DND-41 (cell line): Measurements from ENCODE around the gene FADS1.

Source experiments
- ATAC-seq: fragments of 200-7000 bp; cut with Tn5 transposase; 3 replicates; pipeline ENCODE4 v1.9.1; 2021; ENCODE audit warnings: low read depth; ENCODE audit not compliant: insufficient read depth
- DNase-seq: peaks from one replicate; pipeline ENCODE4 v3.0.0-alpha.2; 2020
- H2AFZ ChIP-seq: 2 replicates; pipeline ENCODE4 v1.6.0; 2012; ENCODE audit warnings: low read depth, low read length
- H3K27ac ChIP-seq: 2 replicates; pipeline ENCODE4 v1.5.1; 2012; ENCODE audit warnings: low read length, inconsistent platforms
- H3K27me3 ChIP-seq: fragments of 200-600 bp; sonication (generic); 2 replicates; pipeline ENCODE4 v1.6.0; 2012; ENCODE audit warnings: low read length, mild to moderate bottlenecking, inconsistent platforms; ENCODE audit not compliant: insufficient read depth, poor library complexity
- H3K36me3 ChIP-seq: 2 replicates; pipeline ENCODE4 v1.5.1; 2012; ENCODE audit warnings: low read length, inconsistent platforms; ENCODE audit not compliant: insufficient read depth
- H3K4me1 ChIP-seq: 2 replicates; pipeline ENCODE4 v1.5.1; 2012; ENCODE audit warnings: mild to moderate bottlenecking, low read length; ENCODE audit not compliant: insufficient read depth
- H3K4me2 ChIP-seq: 2 replicates; pipeline ENCODE4 v1.6.0; 2012; ENCODE audit warnings: mild to moderate bottlenecking, moderate library complexity, low read length, inconsistent platforms; ENCODE audit not compliant: insufficient read depth
- H3K4me3 ChIP-seq, 2 experiments: fragments of 200-600 bp in 1 of 2; shearing (Covaris generic) in 1 of 2; 2 replicates each; pipeline ENCODE4 v1.5.1; 2012 to 2016; ENCODE audit warnings: inconsistent platforms in 2 of 2, low read length in 2 of 2, mild to moderate bottlenecking in 2 of 2, low read depth in 1 of 2, moderate library complexity in 1 of 2
- H3K79me2 ChIP-seq: 2 replicates; pipeline ENCODE4 v1.6.0; 2012; ENCODE audit warnings: low read length, inconsistent platforms; ENCODE audit not compliant: insufficient read depth
- H3K9ac ChIP-seq: 2 replicates; pipeline ENCODE4 v1.6.0; 2012; ENCODE audit warnings: low read depth, mild to moderate bottlenecking, inconsistent platforms, low read length, moderate library complexity
- H3K9me3 ChIP-seq: 2 replicates; pipeline ENCODE4 v1.5.1; 2012; ENCODE audit warnings: low read length, moderate library complexity, mild to moderate bottlenecking, inconsistent platforms; ENCODE audit not compliant: insufficient read depth, severe bottlenecking
- H4K20me1 ChIP-seq: 2 replicates; pipeline ENCODE4 v1.6.0; 2012; ENCODE audit warnings: low read length; ENCODE audit not compliant: insufficient read depth
- EZH2 ChIP-seq: IDR thresholded peaks from 3 replicates; pipeline ENCODE4 v1.6.1; 2012; ENCODE audit warnings: borderline replicate concordance, low read depth, mild to moderate bottlenecking, moderate library complexity, low read length, inconsistent platforms; ENCODE audit not compliant: severe bottlenecking
- TF ChIP-seq, protein P1 (sequence below): IDR thresholded peaks from 2 replicates; pipeline ENCODE4 v1.5.1; 2012; ENCODE audit warnings: borderline replicate concordance, low read length, moderate library complexity, mild to moderate bottlenecking; ENCODE audit not compliant: poor library complexity, severe bottlenecking; ENCODE audit errors: extremely low read depth

The FADS1 gene

GRCh38 chr11:61814958-61815789 is 1.6 kb downstream of the FADS1 start:
- peak overlapping the region; percentile 86 for H3K27ac ChIP-seq
- TF ChIP-seq, protein P1, sequence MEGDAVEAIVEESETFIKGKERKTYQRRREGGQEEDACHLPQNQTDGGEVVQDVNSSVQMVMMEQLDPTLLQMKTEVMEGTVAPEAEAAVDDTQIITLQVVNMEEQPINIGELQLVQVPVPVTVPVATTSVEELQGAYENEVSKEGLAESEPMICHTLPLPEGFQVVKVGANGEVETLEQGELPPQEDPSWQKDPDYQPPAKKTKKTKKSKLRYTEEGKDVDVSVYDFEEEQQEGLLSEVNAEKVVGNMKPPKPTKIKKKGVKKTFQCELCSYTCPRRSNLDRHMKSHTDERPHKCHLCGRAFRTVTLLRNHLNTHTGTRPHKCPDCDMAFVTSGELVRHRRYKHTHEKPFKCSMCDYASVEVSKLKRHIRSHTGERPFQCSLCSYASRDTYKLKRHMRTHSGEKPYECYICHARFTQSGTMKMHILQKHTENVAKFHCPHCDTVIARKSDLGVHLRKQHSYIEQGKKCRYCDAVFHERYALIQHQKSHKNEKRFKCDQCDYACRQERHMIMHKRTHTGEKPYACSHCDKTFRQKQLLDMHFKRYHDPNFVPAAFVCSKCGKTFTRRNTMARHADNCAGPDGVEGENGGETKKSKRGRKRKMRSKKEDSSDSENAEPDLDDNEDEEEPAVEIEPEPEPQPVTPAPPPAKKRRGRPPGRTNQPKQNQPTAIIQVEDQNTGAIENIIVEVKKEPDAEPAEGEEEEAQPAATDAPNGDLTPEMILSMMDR: no peak
- TF ChIP-seq EZH2: no peak
- no peaks in the 10 kb centered on the region for H3K27me3 ChIP-seq
- peaks cover 28% of the 10 kb centered on the region for H3K4me1 ChIP-seq
- peak; percentile 53 for ATAC-seq
- peak; percentile 80 for DNase-seq
- peaks cover 65% of the 10 kb centered on the region for H3K79me2 ChIP-seq
- H3K4me3 ChIP-seq: peak overlapping the region; percentile 52 to 74
- H3K9ac ChIP-seq: peak overlapping the region; percentile 96
- H4K20me1 ChIP-seq: peaks cover 30% of the 10 kb centered on the region
- H3K36me3 ChIP-seq: peaks cover 56% of the 10 kb centered on the region
- peak overlapping the region; percentile 70 for H2AFZ ChIP-seq
- H3K9me3 ChIP-seq: no peaks in the 10 kb centered on the region
- H3K4me2 ChIP-seq: peak overlapping the region; percentile 83

DNA sequence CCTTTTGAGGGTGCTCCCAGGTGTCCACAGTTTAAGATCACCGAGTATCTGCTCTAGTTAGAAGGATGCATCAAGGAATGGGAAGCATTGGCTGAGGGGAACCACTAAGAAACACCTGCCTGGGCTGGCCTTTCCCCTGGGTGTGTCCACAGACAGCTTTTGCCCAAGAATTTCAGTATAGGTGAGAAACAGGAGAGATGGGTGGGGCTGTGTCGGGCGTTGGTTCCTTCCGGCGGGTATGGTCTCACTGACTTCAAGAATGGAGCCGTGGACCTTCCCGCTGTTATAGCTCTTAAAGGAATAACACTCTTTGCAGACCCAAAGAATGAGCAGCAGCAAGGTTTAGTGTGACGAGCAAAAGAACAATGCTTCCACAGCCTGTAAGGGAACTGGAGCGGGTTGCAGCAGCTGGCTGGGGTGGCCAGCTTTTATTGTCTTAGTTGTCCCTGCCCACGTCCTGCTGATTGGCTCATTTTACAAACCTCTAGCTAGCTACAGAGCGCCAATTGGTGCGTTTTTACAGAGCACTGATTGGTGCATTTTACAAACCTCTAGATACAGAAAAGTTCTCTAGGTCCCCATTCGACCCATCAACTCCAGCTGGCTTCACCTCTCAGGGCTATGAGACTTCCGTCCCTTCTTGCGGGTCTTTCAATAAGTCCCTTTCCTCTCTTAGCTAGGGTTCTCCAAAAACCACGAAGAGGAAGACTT is 2.4 kb downstream of the FADS1 start:
- Histone ChIP-seq H3K27me3 (no peaks in the 10 kb centered on the region), H3K79me2 (peaks cover 72% of the 10 kb centered on the region), H3K4me3 (peak overlapping the region; percentile 52 to 74; a peak in 3 of 4 replicates), H3K4me1 (peaks cover 28% of the 10 kb centered on the region), H2AFZ (peak overlapping the region; percentile 70; the same call in 1 of the 2 replicates), H3K4me2 (peak overlapping the region; percentile 83), H3K27ac (peak overlapping the region; percentile 86), H3K36me3 (peaks cover 64% of the 10 kb centered on the region), H4K20me1 (peaks cover 30% of the 10 kb centered on the region), H3K9me3 (no peaks in the 10 kb centered on the region), H3K9ac (peak overlapping the region; percentile 96)
- DNase-seq (peak; percentile 66), ATAC-seq (peak; percentile 7; the same call in 2 of the 3 replicates)
- no peak for TF ChIP-seq EZH2
- TF ChIP-seq, protein P1: no peak

DNA sequence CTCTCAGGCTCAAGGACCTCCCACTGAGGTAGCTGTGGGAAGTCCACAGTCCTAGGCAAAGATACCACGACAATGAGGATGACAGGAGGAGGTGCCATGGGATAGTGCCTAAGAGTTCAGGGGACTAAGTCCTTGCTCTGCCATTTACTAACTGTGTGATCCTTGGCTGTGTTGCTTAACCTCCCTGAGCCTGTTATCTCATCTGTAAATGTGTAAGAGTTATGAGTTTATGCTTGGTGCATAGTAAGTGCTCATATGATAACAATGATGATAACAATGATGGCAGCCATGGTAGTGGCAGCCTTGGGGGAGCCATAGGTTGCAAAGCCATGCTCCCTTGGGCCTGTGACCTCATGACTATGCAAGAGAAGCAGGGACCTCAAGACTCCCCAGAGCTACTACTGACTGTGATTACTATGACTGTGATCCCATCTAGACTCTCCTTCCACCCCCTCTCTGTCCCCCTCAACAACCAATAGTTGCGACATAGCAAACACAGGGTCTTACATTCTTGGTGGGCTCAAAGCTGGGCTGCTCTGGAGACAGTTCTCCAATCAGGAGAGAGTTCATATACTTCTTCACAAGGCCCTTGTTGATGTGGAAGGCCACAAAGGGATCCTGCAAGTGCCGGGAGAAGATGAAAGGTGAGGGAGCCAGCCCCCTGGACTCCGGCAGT is 3.9 kb downstream of the FADS1 start:
- Histone ChIP-seq H3K79me2 (peaks cover 85% of the 10 kb centered on the region), H3K9ac (no peak overlapping the region), H2AFZ (no peak overlapping the region), H4K20me1 (peaks cover 36% of the 10 kb centered on the region), H3K4me3 (no peak overlapping the region), H3K27me3 (no peaks in the 10 kb centered on the region), H3K9me3 (no peaks in the 10 kb centered on the region), H3K4me2 (no peak overlapping the region), H3K27ac (peak overlapping the region; percentile 18; the same call in 1 of the 2 replicates), H3K4me1 (peaks cover 25% of the 10 kb centered on the region), H3K36me3 (peaks cover 79% of the 10 kb centered on the region)
- TF ChIP-seq, protein P1: no peak
- TF ChIP-seq EZH2: no peak
- ATAC-seq: no peak
- DNase-seq: no peak
